Astrocyte (in vitro differentiated cells and primary cell): ENCODE measurements around the gene CDH23. TPM values are rescaled to one million over a fixed set of nuclear protein-coding genes. Genes with fewer than 3 reads are reported as not detected.
A peak's percentile ranks its signal among the peaks of the same experiment; 100 is the strongest.

ENCODE experiments used
- DNase-seq: peaks from one replicate; pipeline ENCODE4 v3.0.0-alpha.2; 2010; ENCODE audit warnings: low read depth
- FAIRE-seq: peaks from 2 replicates; lab custom pipeline; 2011; peaks lifted over from hg19 to GRCh38; lab: Jason Lieb, UNC
- H2AFZ ChIP-seq: 2 replicates; pipeline ENCODE4 v1.6.0; 2012; ENCODE audit warnings: low read depth, low read length, inconsistent platforms
- H3K27ac ChIP-seq: 2 replicates; pipeline ENCODE4 v1.5.1; 2011; ENCODE audit warnings: low read depth, low read length, inconsistent platforms
- H3K27me3 ChIP-seq: 2 replicates; pipeline ENCODE4 v1.6.0; 2011; ENCODE audit warnings: low read length, inconsistent platforms; ENCODE audit not compliant: insufficient read depth
- H3K36me3 ChIP-seq: 2 replicates; pipeline ENCODE4 v1.5.1; 2011; ENCODE audit warnings: low read length, inconsistent platforms; ENCODE audit not compliant: insufficient read depth
- H3K4me1 ChIP-seq: 2 replicates; pipeline ENCODE4 v1.5.1; 2011; ENCODE audit warnings: low read length, inconsistent platforms; ENCODE audit not compliant: insufficient read depth
- H3K4me2 ChIP-seq: 2 replicates; pipeline ENCODE4 v1.6.0; 2012; ENCODE audit warnings: low read length, inconsistent platforms
- H3K4me3 ChIP-seq: 2 replicates; pipeline ENCODE4 v1.5.1; 2011; ENCODE audit warnings: low read depth, mild to moderate bottlenecking, low read length, inconsistent platforms; ENCODE audit not compliant: insufficient read depth
- H3K79me2 ChIP-seq: 2 replicates; pipeline ENCODE4 v1.6.0; 2012; ENCODE audit warnings: mild to moderate bottlenecking, low read length, inconsistent platforms; ENCODE audit not compliant: insufficient read depth
- H3K9ac ChIP-seq: 2 replicates; pipeline ENCODE4 v1.6.0; 2012; ENCODE audit warnings: mild to moderate bottlenecking, low read length, inconsistent platforms
- H3K9me3 ChIP-seq: 2 replicates; pipeline ENCODE4 v1.5.1; 2012; ENCODE audit warnings: low read depth, mild to moderate bottlenecking, low read length, inconsistent platforms; ENCODE audit not compliant: insufficient read depth
- H4K20me1 ChIP-seq: 2 replicates; pipeline ENCODE4 v1.6.0; 2012; ENCODE audit warnings: low read length, inconsistent platforms; ENCODE audit not compliant: insufficient read depth
- H3K27ac Mint-ChIP-seq: one replicate; pipeline ENCODE4 v1.8.0; 2021; ENCODE audit warnings: mild to moderate bottlenecking, mixed read lengths; ENCODE audit not compliant: unreplicated experiment
- H3K27me3 Mint-ChIP-seq: one replicate; pipeline ENCODE4 v1.8.0; 2021; ENCODE audit warnings: low read depth, mixed read lengths; ENCODE audit not compliant: unreplicated experiment
- H3K36me3 Mint-ChIP-seq: one replicate; pipeline ENCODE4 v1.8.0; 2021; ENCODE audit warnings: low read depth, mixed read lengths; ENCODE audit not compliant: unreplicated experiment
- H3K4me1 Mint-ChIP-seq: one replicate; pipeline ENCODE4 v1.8.0; 2021; ENCODE audit warnings: low read depth, mixed read lengths; ENCODE audit not compliant: unreplicated experiment
- H3K4me3 Mint-ChIP-seq: one replicate; pipeline ENCODE4 v1.8.0; 2021; ENCODE audit warnings: mild to moderate bottlenecking, moderate library complexity, mixed read lengths; ENCODE audit not compliant: unreplicated experiment
- H3K9me3 Mint-ChIP-seq: one replicate; pipeline ENCODE4 v1.8.0; 2021; ENCODE audit warnings: mild to moderate bottlenecking, mixed read lengths; ENCODE audit not compliant: unreplicated experiment
- EZH2 ChIP-seq: IDR thresholded peaks from 2 replicates; pipeline ENCODE4 v1.6.1; 2012; ENCODE audit warnings: mild to moderate bottlenecking, low read length, inconsistent platforms; ENCODE audit not compliant: insufficient read depth
- total RNA-seq: library from RNA; stranded (reverse); gene quantifications from 2 replicates; pipeline ENCODE4 v1.2.1, GENCODE V29; 2021
- TF ChIP-seq, protein P1 (sequence below): IDR thresholded peaks from 2 replicates; pipeline ENCODE4 v1.5.1; 2011; ENCODE audit warnings: low read depth, mild to moderate bottlenecking, inconsistent platforms, low read length, moderate library complexity; ENCODE audit not compliant: insufficient read depth

Gene CDH23
- total RNA-seq, 1 donor from 2014 or later, result not detected

DNA sequence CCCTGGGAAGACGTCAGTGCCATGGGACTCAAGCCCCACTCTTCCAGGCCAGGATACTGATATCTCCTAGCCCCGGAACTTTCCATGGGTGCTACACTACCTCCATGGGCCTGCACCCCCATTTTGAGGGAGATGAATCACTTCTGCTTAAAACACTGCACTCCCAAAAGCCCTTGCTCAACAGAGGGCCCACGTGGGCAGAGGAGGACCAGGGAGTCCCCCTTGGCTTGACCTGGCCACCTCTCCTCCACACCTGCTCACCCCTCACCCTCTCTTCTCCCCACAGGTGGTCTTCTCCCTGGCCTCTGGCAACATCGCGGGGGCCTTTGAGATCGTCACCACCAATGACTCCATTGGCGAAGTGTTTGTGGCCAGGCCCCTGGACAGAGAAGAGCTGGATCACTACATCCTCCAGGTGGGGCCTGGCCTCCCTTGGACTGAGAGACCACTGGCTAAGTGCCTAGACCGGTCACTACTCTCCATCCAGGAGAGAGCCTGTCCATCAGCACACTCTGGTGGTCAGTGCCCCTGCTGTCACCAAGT is 342.7 kb downstream of the CDH23 start:
- no peak overlapping the region for H3K4me3 ChIP-seq
- no peak for TF ChIP-seq EZH2
- TF ChIP-seq, protein P1, sequence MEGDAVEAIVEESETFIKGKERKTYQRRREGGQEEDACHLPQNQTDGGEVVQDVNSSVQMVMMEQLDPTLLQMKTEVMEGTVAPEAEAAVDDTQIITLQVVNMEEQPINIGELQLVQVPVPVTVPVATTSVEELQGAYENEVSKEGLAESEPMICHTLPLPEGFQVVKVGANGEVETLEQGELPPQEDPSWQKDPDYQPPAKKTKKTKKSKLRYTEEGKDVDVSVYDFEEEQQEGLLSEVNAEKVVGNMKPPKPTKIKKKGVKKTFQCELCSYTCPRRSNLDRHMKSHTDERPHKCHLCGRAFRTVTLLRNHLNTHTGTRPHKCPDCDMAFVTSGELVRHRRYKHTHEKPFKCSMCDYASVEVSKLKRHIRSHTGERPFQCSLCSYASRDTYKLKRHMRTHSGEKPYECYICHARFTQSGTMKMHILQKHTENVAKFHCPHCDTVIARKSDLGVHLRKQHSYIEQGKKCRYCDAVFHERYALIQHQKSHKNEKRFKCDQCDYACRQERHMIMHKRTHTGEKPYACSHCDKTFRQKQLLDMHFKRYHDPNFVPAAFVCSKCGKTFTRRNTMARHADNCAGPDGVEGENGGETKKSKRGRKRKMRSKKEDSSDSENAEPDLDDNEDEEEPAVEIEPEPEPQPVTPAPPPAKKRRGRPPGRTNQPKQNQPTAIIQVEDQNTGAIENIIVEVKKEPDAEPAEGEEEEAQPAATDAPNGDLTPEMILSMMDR, result no peak
- H3K9ac ChIP-seq, result no peak overlapping the region
- H3K4me1 Mint-ChIP-seq, result no peaks in the 10 kb centered on the region
- no peaks in the 10 kb centered on the region for H3K36me3 Mint-ChIP-seq
- H3K4me3 Mint-ChIP-seq, result no peak overlapping the region
- H3K9me3 Mint-ChIP-seq, result peaks cover 4% of the 10 kb centered on the region
- no peaks in the 10 kb centered on the region for H3K27me3 ChIP-seq
- H3K4me1 ChIP-seq, result no peaks in the 10 kb centered on the region
- no peak overlapping the region for H2AFZ ChIP-seq
- peaks cover 3% of the 10 kb centered on the region for H3K9me3 ChIP-seq
- DNase-seq, result no peak
- H3K27ac ChIP-seq, result no peak overlapping the region
- H3K36me3 ChIP-seq, result no peaks in the 10 kb centered on the region
- H3K4me2 ChIP-seq, result no peak overlapping the region
- H3K27ac Mint-ChIP-seq, result no peak overlapping the region
- peaks cover 42% of the 10 kb centered on the region for H3K27me3 Mint-ChIP-seq
- H3K79me2 ChIP-seq, result no peaks in the 10 kb centered on the region
- H4K20me1 ChIP-seq, result no peaks in the 10 kb centered on the region
- FAIRE-seq, result no peak

- no peak for TF ChIP-seq EZH2
- TF ChIP-seq, protein P1, result no peak
- no peak overlapping the region for H3K27ac Mint-ChIP-seq
- FAIRE-seq (no peak), DNase-seq (peak; percentile 26)
- H3K27ac ChIP-seq, result no peak overlapping the region
- H3K27me3 ChIP-seq, result no peaks in the 10 kb centered on the region
- no peaks in the 10 kb centered on the region for H4K20me1 ChIP-seq
- H3K4me1 Mint-ChIP-seq, result no peaks in the 10 kb centered on the region
- H3K4me3 ChIP-seq, result no peak overlapping the region
- H3K79me2 ChIP-seq, result no peaks in the 10 kb centered on the region
- peaks cover 4% of the 10 kb centered on the region for H3K9me3 Mint-ChIP-seq
- H2AFZ ChIP-seq, result no peak overlapping the region
- H3K36me3 Mint-ChIP-seq, result no peaks in the 10 kb centered on the region
- H3K27me3 Mint-ChIP-seq, result peaks cover 43% of the 10 kb centered on the region
- no peak overlapping the region for H3K4me2 ChIP-seq
- H3K4me1 ChIP-seq, result no peaks in the 10 kb centered on the region
- peaks cover 3% of the 10 kb centered on the region for H3K9me3 ChIP-seq
- no peak overlapping the region for H3K4me3 Mint-ChIP-seq
- no peak overlapping the region for H3K9ac ChIP-seq
- H3K36me3 ChIP-seq, result no peaks in the 10 kb centered on the region
These were observed 343.4 kb downstream of the CDH23 start for GRCh38 chr10:71740069-71740653.

DNA sequence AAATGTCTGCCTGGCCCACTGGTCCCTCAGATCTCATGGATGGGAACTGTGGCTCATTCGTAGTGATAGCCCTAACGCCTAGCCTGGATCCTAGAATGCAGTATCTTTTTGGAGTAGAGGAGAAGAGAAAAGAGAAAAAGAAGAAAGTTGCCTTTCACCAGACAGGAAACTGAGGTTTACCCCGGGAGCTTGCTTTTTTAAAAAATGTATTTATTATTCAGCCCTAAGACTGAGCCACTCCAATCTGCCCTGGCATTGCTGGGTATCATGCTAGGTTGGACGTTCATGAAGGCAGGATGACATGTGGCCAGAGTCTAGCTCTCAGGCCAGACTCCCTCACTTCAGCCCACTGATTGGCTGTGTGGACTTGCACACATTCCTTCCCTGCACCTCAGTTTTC is 344.3 kb downstream of the CDH23 start:
- Mint-ChIP-seq H3K27me3 (peaks cover 49% of the 10 kb centered on the region), H3K4me1 (no peaks in the 10 kb centered on the region), H3K36me3 (no peaks in the 10 kb centered on the region), H3K27ac (no peak overlapping the region), H3K4me3 (no peak overlapping the region), H3K9me3 (peaks cover 4% of the 10 kb centered on the region)
- no peak overlapping the region for H3K4me3 ChIP-seq
- FAIRE-seq (no peak), DNase-seq (no peak)
- H3K27me3 ChIP-seq, result no peaks in the 10 kb centered on the region
- no peaks in the 10 kb centered on the region for H3K79me2 ChIP-seq
- no peaks in the 10 kb centered on the region for H3K36me3 ChIP-seq
- H3K9ac ChIP-seq, result no peak overlapping the region
- peaks cover 3% of the 10 kb centered on the region for H3K9me3 ChIP-seq
- no peaks in the 10 kb centered on the region for H4K20me1 ChIP-seq
- H3K4me1 ChIP-seq, result no peaks in the 10 kb centered on the region
- TF ChIP-seq, protein P1, result no peak
- no peak for TF ChIP-seq EZH2
- H2AFZ ChIP-seq, result no peak overlapping the region
- no peak overlapping the region for H3K27ac ChIP-seq
- H3K4me2 ChIP-seq, result no peak overlapping the region
